ENCODE data around the gene SIDT2.

DNA sequence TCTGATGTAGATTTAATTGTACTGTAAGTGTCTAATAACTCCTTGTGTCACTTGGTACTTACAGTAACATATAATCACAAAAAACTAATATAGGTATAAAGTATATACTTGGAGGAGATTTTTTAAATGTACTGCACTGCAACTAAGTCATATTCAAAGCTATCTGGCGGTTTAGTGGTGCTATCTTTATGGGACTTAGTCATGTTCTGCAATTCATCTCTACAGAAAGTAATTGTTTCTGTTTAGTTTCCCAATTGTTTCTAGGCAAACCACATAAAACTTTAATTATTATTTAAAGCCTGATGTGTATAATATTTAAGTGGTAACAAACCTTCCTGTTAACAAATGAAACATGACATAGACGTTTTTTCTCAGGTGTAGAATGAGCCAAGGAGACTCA lies 26.5 kb upstream of the SIDT2 start:
- TF ChIP-seq, protein P1, sequence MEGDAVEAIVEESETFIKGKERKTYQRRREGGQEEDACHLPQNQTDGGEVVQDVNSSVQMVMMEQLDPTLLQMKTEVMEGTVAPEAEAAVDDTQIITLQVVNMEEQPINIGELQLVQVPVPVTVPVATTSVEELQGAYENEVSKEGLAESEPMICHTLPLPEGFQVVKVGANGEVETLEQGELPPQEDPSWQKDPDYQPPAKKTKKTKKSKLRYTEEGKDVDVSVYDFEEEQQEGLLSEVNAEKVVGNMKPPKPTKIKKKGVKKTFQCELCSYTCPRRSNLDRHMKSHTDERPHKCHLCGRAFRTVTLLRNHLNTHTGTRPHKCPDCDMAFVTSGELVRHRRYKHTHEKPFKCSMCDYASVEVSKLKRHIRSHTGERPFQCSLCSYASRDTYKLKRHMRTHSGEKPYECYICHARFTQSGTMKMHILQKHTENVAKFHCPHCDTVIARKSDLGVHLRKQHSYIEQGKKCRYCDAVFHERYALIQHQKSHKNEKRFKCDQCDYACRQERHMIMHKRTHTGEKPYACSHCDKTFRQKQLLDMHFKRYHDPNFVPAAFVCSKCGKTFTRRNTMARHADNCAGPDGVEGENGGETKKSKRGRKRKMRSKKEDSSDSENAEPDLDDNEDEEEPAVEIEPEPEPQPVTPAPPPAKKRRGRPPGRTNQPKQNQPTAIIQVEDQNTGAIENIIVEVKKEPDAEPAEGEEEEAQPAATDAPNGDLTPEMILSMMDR (IDR thresholded peaks at IDR 0.05) = no peak
- TF ChIP-seq POLR2A (IDR thresholded peaks at IDR 0.05) = no peak
- no peak for TF ChIP-seq EP300 (IDR thresholded peaks at IDR 0.05)
